Activated CD4-positive, alpha-beta T cell treated with anti-CD3 and anti-CD28 coated beads for 36 hours (primary cell): ENCODE data around the gene SCIN. TPM values are rescaled to one million over a fixed set of nuclear protein-coding genes. Genes with fewer than 3 reads are reported as not detected.
"Not testable (repeated sequence)": the region's sequence is repeated elsewhere in the genome, so short reads cannot be mapped to it uniquely, and the experiment has no call there.

ENCODE experiments used
- ATAC-seq: fragments of 200-7000 bp; cut with Tn5 transposase; one replicate; pipeline ENCODE4 v1.10.0; 2021; ENCODE audit warnings: mild to moderate bottlenecking, moderate library complexity
- CTCF ChIA-PET: fragments of 350-600 bp; sonication (Branson Sonifier 250); formaldehyde crosslinking; loops from one replicate; lab custom pipeline; 2021; ENCODE audit warnings: antibody characterized with exemption; lab: Charles Lee
- POLR2A ChIA-PET: fragments of 350-600 bp; sonication (Branson Sonifier 250); formaldehyde crosslinking; loops from one replicate; lab custom pipeline; 2021; ENCODE audit warnings: antibody characterized with exemption, inconsistent platforms; lab: Charles Lee
- DNase-seq: peaks from one replicate; pipeline ENCODE4 v3.0.0-alpha.2; 2020
- H3K27ac Mint-ChIP-seq: one replicate; pipeline ENCODE4 v1.8.0; 2021; ENCODE audit warnings: mixed read lengths
- H3K27me3 Mint-ChIP-seq: one replicate; pipeline ENCODE4 v1.8.0; 2021; ENCODE audit warnings: mixed read lengths
- H3K36me3 Mint-ChIP-seq: one replicate; pipeline ENCODE4 v1.8.0; 2021; ENCODE audit warnings: low read depth, mixed read lengths
- H3K4me1 Mint-ChIP-seq: one replicate; pipeline ENCODE4 v1.8.0; 2021; ENCODE audit warnings: mixed read lengths
- H3K4me3 Mint-ChIP-seq: one replicate; pipeline ENCODE4 v1.8.0; 2021; ENCODE audit warnings: mild to moderate bottlenecking, moderate library complexity, mixed read lengths
- H3K9me3 Mint-ChIP-seq: one replicate; pipeline ENCODE4 v1.8.0; 2021; ENCODE audit warnings: low read depth, mixed read lengths
- intact Hi-C, 2 experiments: fragments of 100-400 bp; cut with DNase I in 1 of 2; cut with micrococcal nuclease in 1 of 2; formaldehyde crosslinking; loops; one replicate each; pipeline versions ENCODE4 v1.14.2 to v1.15.1; 2022 to 2024; cut with DNase I, micrococcal nuclease
- total RNA-seq, 2 experiments: library from RNA; stranded (reverse); gene quantifications; one replicate each; pipeline ENCODE4 v1.2.3, GENCODE V29; 2021

SCIN gene
- total RNA-seq, 2 experiments from 2014 or later, result 0.25 to 0.64 TPM

GRCh38 chr7:12674053-12674452 is 103.5 kb downstream of the SCIN start:
- no peak overlapping the region for H3K27ac Mint-ChIP-seq
- peaks cover 3% of the 10 kb centered on the region for H3K4me1 Mint-ChIP-seq
- H3K36me3 Mint-ChIP-seq, result no peaks in the 10 kb centered on the region
- intact Hi-C loops, result no loop called here
- no peak for DNase-seq
- H3K9me3 Mint-ChIP-seq, result no peaks in the 10 kb centered on the region
- POLR2A ChIA-PET, result no interaction called here
- ATAC-seq, result no peak
- H3K4me3 Mint-ChIP-seq, result no peak overlapping the region
- H3K27me3 Mint-ChIP-seq, result no peaks in the 10 kb centered on the region
- CTCF ChIA-PET, result interaction anchor here (1.8 kb wide), 1 partner anchor 149 kb away, joined by 5 read pairs; no protein-coding TSS in a partner anchor

- no peak overlapping the region for H3K4me3 Mint-ChIP-seq
- H3K27ac Mint-ChIP-seq, result no peak overlapping the region
- H3K36me3 Mint-ChIP-seq, result no peaks in the 10 kb centered on the region
- H3K9me3 Mint-ChIP-seq, result no peaks in the 10 kb centered on the region
- no peaks in the 10 kb centered on the region for H3K27me3 Mint-ChIP-seq
- peaks cover 3% of the 10 kb centered on the region for H3K4me1 Mint-ChIP-seq
- intact Hi-C loops, result loop anchor here in 1 of 2 experiments (1.0 kb wide), 1 partner anchor 588 kb away; no protein-coding TSS in a partner anchor
- peak; percentile 49 for DNase-seq
- CTCF ChIA-PET, result interaction anchor here (0.5 to 2.0 kb wide), 8 partner anchors 11 to 1481 kb away, joined by 3 to 13 read pairs (median 3); no protein-coding TSS in a partner anchor
- peak; percentile 73 for ATAC-seq
- POLR2A ChIA-PET, result no interaction called here
Measured at GRCh38 chr7:12674861-12675260, 104.3 kb downstream of the SCIN start.

- DNase-seq (no peak), ATAC-seq (no peak)
- H3K4me1 Mint-ChIP-seq, result peaks cover 23% of the 10 kb centered on the region
- ChIA-PET CTCF (no interaction called here), POLR2A (no interaction called here)
- H3K27ac Mint-ChIP-seq, result no peak overlapping the region
- intact Hi-C loops, result loop anchor here in 1 of 2 experiments (2.0 to 10.0 kb wide), 2 partner anchors 371 to 579 kb away; no protein-coding TSS in a partner anchor
- H3K4me3 Mint-ChIP-seq, result no peak overlapping the region
- no peaks in the 10 kb centered on the region for H3K36me3 Mint-ChIP-seq
- H3K9me3 Mint-ChIP-seq, result no peaks in the 10 kb centered on the region
- no peaks in the 10 kb centered on the region for H3K27me3 Mint-ChIP-seq
Measured at GRCh38 chr7:12683678-12684585, 113.4 kb downstream of the SCIN start.

- no peak overlapping the region for H3K4me3 Mint-ChIP-seq
- intact Hi-C loops, result loop anchor here (2.0 to 10.0 kb wide), 4 partner anchors 47 to 578 kb away; no protein-coding TSS in a partner anchor
- ChIA-PET CTCF (interaction anchor here (0.6 kb wide), 1 partner anchor 225 kb away, joined by 3 read pairs; no protein-coding TSS in a partner anchor), POLR2A (no interaction called here)
- no peak overlapping the region for H3K27ac Mint-ChIP-seq
- H3K27me3 Mint-ChIP-seq, result no peaks in the 10 kb centered on the region
- H3K36me3 Mint-ChIP-seq, result no peaks in the 10 kb centered on the region
- peaks cover 29% of the 10 kb centered on the region for H3K4me1 Mint-ChIP-seq
- ATAC-seq, result no peak
- no peaks in the 10 kb centered on the region for H3K9me3 Mint-ChIP-seq
- no peak for DNase-seq
Measured at GRCh38 chr7:12684733-12685132, 114.2 kb downstream of the SCIN start.

- H3K4me3 Mint-ChIP-seq, result peak overlapping the region; percentile 52
- DNase-seq, result peak; percentile 39
- H3K4me1 Mint-ChIP-seq, result peaks cover 30% of the 10 kb centered on the region
- ATAC-seq, result no peak
- H3K27me3 Mint-ChIP-seq, result no peaks in the 10 kb centered on the region
- peak overlapping the region; percentile 83 for H3K27ac Mint-ChIP-seq
- intact Hi-C loops, result loop anchor here (2.0 to 10.0 kb wide), 4 partner anchors 48 to 577 kb away; no protein-coding TSS in a partner anchor
- H3K36me3 Mint-ChIP-seq, result no peaks in the 10 kb centered on the region
- ChIA-PET POLR2A (no interaction called here), CTCF (interaction anchor here (0.7 to 2.5 kb wide), 6 partner anchors 10 to 281 kb away, joined by 3 to 13 read pairs (median 4); no protein-coding TSS in a partner anchor)
- H3K9me3 Mint-ChIP-seq, result no peaks in the 10 kb centered on the region
Measured at GRCh38 chr7:12685550-12685949, 115.0 kb downstream of the SCIN start.

GRCh38 chr7:12686234-12686890 is 115.8 kb downstream of the SCIN start:
- no peaks in the 10 kb centered on the region for H3K36me3 Mint-ChIP-seq
- H3K4me3 Mint-ChIP-seq, result peak overlapping the region; percentile 78
- POLR2A ChIA-PET, result interaction anchor here (0.7 kb wide), 1 partner anchor 50 kb away, joined by 3 read pairs; no protein-coding TSS in a partner anchor
- CTCF ChIA-PET, result interaction anchor here (0.6 to 2.5 kb wide), 12 partner anchors 11 to 280 kb away, joined by 3 to 13 read pairs (median 4); no protein-coding TSS in a partner anchor
- peaks cover 30% of the 10 kb centered on the region for H3K4me1 Mint-ChIP-seq
- peak; percentile 96 for DNase-seq
- H3K27me3 Mint-ChIP-seq, result no peaks in the 10 kb centered on the region
- H3K27ac Mint-ChIP-seq, result peak overlapping the region; percentile 93
- peak; percentile 91 for ATAC-seq
- intact Hi-C loops, result loop anchor here (1.0 to 10.0 kb wide), 8 partner anchors 48 to 1746 kb away; partner anchors contain the start of gene TMEM106B (in 2 of the 2)
- H3K9me3 Mint-ChIP-seq, result no peaks in the 10 kb centered on the region

- CTCF ChIA-PET, result interaction anchor here (0.6 to 2.5 kb wide), 12 partner anchors 12 to 203 kb away, joined by 3 to 13 read pairs (median 4); no protein-coding TSS in a partner anchor
- H3K4me1 Mint-ChIP-seq, result peaks cover 30% of the 10 kb centered on the region
- H3K27ac Mint-ChIP-seq, result peak within 1 kb of the TSS; percentile 93
- peak; percentile 95 for DNase-seq
- no peaks in the 10 kb centered on the region for H3K27me3 Mint-ChIP-seq
- POLR2A ChIA-PET, result interaction anchor here (0.6 to 0.7 kb wide), 3 partner anchors 10 to 77 kb away, joined by 3 read pairs; no protein-coding TSS in a partner anchor
- H3K4me3 Mint-ChIP-seq, result peak within 1 kb of the TSS; percentile 78
- no peaks in the 10 kb centered on the region for H3K9me3 Mint-ChIP-seq
- peak; percentile 76 for ATAC-seq
- no peaks in the 10 kb centered on the region for H3K36me3 Mint-ChIP-seq
- intact Hi-C loops, result loop anchor here (1.0 to 10.0 kb wide), 8 partner anchors 48 to 1747 kb away; partner anchors contain the start of gene TMEM106B (in 2 of the 2)
Measured at GRCh38 chr7:12686891-12687717, 116.6 kb downstream of the SCIN start, which contains the start of gene ARL4A. ARL4A (plus strand) TSS chr7:12687633; CDS start chr7:12688255, 622 bp downstream.

GRCh38 chr7:12687718-12688171 is 117.2 kb downstream of the SCIN start:
- ATAC-seq, result no peak
- no peaks in the 10 kb centered on the region for H3K9me3 Mint-ChIP-seq
- H3K4me1 Mint-ChIP-seq, result peaks cover 30% of the 10 kb centered on the region
- ChIA-PET POLR2A (interaction anchor here (0.6 kb wide), 1 partner anchor 10 kb away, joined by 3 read pairs; no protein-coding TSS in a partner anchor), CTCF (interaction anchor here (0.6 to 2.2 kb wide), 5 partner anchors 15 to 156 kb away, joined by 3 to 5 read pairs (median 3); no protein-coding TSS in a partner anchor)
- peak overlapping the region; percentile 78 for H3K4me3 Mint-ChIP-seq
- DNase-seq, result no peak
- no peaks in the 10 kb centered on the region for H3K27me3 Mint-ChIP-seq
- no peaks in the 10 kb centered on the region for H3K36me3 Mint-ChIP-seq
- intact Hi-C loops, result loop anchor here (2.0 to 10.0 kb wide), 6 partner anchors 49 to 575 kb away; no protein-coding TSS in a partner anchor
- H3K27ac Mint-ChIP-seq, result peak overlapping the region; percentile 74

GRCh38 chr7:12688485-12689170 is 118.1 kb downstream of the SCIN start:
- H3K27me3 Mint-ChIP-seq, CTCF ChIA-PET, H3K36me3 Mint-ChIP-seq, H3K9me3 Mint-ChIP-seq, H3K27ac Mint-ChIP-seq, POLR2A ChIA-PET, ATAC-seq, DNase-seq: not testable (repeated sequence)
- peaks cover 33% of the 10 kb centered on the region for H3K4me1 Mint-ChIP-seq
- intact Hi-C loops, result loop anchor here (5.0 to 10.0 kb wide), 3 partner anchors 51 to 431 kb away; no protein-coding TSS in a partner anchor
- H3K4me3 Mint-ChIP-seq, result peak overlapping the region; percentile 78
